GM21390 (cell line): Measurements from ENCODE around the gene GYPC.
"Not testable (repeated sequence)": the region's sequence is repeated elsewhere in the genome, so short reads cannot be mapped to it uniquely, and the experiment has no call there.

Experiments
- ATAC-seq: cut with Tn5 transposase; IDR thresholded peaks from one replicate; pipeline ENCODE4 v1.9.1; 2021; ENCODE audit not compliant: unreplicated experiment

The GYPC gene

DNA sequence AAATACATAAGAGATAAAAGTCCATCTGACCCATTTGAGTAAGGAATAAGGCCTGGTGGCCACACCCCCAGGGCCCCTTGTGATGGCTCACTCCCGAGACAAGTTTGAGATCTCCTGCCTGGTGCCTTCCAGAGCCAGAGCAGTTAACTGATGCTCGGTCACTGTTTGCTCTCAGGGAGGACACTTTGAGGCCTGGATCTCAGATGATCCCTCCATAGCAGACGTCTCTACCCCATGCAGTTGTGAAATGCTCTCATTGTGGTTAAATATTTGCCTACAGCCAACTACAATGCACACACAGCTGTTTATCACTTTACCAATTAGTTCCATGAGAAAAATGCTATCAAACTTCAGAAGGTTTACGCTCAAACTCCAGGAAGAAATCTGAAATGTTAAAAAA is 12.3 kb downstream of the GYPC start:
- ATAC-seq: no peak

DNA sequence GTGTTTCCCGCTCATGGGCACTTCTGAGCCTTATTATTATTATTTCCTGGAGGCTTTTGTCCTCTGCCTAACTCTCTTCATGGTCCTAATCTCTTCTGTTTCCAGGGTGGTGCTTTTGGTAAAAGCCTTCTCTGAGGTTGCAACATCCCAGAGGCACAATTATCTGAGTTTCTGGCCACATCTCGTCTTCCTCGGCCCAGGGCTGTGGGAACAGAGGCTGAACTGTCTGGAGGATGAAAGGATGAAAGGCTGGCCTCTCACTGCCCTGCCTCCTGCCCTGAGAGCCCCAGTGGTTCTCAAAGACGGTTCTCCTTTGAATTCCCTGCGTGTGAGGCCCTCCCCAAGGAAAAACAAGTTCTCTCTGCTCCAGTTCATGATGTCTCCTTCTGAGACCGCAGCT is 13.8 kb downstream of the GYPC start:
- ATAC-seq: no peak

DNA sequence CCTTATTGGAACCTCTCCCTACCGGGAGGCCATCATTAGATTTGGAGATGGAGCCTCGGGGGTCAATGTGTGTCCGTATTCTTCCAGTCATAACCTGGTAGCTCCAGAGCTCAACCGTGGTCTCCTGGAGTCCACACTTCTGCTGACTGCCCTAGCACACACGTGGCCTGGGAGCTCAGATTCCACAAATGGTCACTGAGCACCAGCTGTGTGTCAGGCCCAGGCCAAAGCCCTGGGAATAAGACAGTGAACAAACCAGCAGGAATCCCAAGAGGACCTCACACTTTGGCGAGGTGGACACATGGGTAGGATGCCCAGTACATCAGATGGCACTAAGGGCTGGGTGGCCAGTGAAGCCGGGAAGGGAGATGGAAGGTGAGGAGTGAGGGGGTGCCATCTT is 15.5 kb downstream of the GYPC start:
- ATAC-seq: no peak

DNA sequence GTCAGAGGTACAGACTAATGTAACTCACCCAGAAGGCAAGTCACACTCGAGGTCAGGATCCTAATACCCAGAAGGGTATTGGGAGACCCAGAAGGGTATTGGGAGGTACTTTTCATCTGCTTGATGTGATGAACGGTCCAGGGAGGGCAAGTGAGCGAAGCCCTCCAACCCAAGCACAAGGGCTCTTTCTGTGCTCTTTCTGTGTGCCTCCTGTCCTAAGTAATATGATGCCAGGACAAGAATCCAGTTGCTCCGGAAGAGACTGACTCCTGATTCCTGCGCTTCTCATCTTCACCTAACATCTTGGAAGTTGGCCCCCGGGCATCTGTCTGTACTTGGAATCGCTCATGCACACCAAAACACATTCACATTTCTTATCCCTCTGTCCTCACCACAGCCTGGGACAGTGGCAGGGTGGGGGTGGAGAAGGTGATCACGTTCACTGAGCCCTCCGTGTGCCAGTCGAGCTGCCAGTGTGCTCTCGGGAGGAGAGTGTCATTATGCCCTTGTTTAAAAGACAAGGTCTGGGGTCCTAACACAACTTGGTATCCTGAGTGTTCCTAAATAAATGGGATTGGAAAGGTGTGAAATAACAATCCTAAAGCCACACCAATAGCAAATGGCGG is 17.1 kb downstream of the GYPC start:
- no peak for ATAC-seq

DNA sequence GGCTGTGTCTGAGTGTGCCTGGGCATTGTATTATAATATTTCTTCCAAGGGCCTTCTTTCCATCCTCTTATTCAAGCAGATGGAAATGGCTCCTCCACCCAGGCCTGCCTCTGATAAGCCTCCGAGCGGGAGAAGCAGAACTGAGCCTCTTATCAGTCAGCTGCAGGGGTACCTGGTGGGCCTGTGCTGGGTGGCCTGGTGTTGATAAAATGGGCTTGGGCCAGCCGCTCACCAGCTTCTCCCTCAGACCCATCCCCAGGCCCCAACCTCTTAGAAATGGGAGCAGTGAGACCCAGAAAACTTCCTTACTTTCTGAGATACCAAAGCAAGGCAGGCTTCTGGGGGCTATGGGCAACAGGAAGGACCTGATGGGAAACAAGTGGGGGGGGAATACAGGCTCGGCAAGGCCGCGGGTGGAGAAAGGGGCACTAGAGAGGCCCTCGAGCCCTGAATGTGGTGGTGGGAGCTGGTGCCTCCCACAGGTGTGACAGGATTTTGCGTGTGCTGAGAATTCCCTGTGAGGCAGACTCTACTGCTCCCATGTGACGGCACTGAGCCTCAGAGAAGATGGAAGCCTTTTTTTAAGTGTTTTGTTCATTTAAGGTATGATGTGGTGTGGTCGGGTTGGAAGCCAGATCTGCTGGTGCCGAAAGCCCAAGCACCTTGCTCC is 18.3 kb downstream of the GYPC start:
- ATAC-seq: no peak

DNA sequence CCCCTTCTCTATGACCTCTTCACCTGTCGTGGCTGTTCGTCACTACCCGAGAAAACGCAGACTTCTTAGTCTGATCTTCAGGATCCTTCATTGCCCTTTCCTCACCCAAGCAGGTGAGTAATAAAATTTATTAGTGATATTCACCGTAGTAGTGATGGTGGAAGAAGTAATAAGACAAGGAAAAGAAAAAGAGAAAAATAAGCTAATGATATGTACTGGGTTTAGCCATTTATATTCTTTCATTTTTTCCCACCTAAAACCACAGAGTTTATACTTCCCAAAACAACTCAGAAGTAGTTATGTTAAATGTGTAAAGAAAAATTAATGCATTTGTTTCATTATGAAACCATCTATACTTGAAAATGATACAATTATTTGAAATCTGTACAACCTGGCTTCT is 19.7 kb downstream of the GYPC start:
- ATAC-seq: no peak

DNA sequence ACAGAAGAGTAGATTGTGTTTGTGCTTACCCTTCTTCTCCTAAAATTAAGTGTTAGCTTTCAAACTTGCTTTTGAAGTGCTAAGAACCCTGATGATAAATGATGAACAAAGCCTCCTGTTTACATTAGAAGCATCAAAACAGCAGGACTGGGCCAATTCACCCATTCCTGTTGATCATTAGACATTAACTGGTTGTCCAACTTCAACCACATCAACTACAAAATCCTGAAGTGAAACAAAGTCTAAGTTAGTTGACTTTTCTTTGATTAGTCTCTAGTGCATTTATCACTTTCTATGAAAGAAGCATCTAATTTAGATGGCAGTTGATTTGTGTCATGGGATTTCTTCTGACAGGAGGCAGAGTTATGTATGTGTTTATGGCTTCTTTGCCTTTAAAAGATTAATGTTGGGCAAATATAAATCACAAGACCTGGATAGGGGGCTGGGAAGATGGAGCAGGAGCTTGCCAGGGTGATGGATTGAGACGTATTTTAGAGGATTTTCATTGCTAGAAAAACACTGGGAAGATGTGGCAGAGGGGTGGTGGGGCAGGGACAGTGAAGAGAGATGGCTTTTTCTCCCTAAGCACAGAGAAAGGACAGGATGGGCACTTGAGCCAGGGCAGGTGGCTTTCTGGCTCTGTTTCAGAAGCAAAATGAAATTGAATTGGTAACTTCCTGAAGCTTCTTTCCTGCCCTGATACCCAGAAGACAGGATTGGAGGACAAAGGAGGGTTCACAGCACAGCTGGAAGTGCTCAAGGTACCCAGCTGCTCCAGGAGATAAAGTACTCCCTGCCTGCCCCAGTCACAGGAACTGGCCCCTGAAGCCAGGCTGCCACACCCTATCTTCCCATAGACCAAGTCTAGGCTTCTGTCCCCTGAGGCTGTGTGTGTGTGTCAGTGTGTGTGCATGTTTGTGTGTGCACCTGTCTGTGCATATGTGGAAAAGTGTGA is 20.5 kb downstream of the GYPC start:
- no peak for ATAC-seq

DNA sequence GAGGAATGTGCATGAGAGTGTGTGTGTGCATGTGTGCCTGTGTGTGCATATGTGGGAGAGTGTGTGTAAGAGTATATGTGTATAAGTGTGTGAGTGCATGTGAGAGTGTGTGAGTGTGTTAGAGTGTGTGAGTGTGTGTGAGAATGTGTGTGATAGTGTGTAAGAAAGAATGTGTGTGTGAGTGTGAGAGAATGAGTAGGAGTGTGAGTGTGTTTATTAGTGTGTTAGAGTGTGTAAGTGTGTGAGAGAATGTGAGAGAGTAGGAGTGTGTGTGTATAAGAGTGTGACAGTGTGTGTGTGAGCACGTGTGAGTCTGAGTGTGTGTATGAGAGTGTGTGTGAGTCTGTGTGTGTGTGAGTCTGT is 21.2 kb downstream of the GYPC start:
- no peak for ATAC-seq

DNA sequence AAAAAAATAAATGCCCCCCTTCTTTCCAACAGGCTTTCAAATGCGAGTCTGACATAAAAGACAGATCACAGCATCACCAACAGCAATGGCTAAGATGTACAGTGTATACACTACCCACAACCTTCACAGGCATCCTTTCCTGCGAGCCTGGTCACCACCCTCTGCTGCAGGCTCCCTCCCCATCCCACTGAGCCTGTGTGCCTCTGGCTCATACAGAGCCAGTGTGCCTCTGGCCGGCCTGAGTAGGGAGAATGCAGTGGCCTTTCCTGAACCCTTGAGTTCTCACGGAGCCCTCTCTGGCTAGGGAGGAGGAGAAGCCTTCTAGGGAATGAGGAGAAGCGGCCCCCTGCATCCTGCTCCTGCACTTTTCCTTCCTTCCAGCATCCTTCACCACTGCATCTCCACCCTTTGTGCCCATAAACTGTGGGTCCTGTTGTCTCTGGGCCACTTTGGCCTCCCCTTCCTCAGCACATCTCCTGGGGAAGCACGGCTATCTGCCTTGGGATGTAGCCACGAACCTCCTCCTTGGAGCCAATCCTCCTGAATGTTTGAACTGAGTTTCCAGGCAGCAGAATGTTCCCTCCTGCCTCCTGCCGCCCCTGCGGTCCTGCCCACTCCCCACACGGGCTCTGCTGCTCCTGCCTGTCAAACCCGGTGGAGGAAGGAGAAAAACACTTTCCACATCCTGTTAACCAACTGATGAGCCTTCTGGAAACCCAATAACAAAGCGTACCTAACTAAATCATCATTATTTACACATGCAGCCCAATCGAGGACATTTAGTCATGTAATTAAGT is 22.5 kb downstream of the GYPC start:
- ATAC-seq: no peak

DNA sequence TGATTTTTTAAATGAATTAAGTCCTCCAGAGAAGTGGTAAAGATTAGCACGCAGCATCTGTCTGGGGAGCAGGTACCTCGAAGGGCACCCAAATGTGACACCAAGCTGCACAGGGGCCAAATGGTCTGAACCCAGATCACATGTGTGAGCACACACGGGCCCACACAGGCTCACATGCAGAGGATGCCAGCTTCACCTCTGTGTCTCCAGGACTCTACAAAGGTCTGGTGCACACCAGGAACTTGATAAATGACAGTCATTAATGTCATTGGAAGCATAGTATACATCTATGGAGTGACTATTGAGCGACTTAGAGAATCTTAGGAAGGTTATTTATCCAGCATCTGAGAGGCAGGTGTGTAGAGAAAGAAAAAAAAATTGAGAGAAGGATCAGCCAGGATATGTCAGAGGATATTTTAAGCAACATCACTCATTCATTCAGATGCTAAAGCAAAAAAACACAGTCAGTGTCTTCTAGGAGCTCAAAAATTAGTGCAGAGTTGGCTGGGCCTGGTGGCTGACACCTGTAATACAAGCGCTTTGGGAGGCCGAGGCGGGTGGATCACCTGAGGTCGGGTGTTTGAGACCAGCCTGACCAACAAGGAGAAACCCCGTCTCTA is 23.2 kb downstream of the GYPC start:
- ATAC-seq: no peak

DNA sequence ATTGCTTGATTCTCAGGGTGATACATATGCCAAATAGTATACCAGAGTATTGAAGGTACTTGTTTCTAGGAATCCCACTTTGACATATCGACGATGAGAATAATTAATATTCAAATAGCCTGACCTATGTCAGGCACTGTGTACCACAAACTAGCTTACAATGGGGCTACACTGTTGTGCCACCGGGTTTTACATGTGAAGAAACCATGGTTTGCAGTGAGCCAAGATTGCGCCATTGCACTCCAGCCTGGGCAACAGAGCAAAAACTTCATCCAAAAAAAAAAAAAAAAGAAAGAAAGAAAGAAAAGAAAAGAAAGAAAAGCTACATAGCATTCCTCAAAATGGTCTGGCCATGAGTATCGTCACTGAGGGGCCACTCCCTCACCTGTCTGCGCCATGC is 25.5 kb downstream of the GYPC start:
- no peak for ATAC-seq

DNA sequence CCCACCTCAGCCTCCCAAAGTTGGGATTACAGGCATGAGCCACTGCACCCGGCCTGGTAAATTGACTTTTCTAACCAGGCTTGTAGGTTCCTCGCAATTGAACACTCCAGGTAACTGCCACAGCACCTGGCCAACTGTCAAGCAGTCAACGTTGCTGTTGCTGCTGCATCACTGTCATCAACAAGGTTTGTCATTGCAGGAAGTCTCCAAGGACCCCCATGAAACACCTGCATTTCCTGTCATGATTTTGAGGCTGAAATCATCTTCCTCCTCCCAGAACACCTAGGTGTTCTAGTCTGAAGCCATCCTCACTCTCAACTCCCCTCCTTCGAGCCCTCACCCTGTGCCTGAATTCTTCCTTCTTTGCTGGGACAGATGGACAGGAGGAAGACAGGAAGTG is 29.7 kb downstream of the GYPC start:
- ATAC-seq: no peak

DNA sequence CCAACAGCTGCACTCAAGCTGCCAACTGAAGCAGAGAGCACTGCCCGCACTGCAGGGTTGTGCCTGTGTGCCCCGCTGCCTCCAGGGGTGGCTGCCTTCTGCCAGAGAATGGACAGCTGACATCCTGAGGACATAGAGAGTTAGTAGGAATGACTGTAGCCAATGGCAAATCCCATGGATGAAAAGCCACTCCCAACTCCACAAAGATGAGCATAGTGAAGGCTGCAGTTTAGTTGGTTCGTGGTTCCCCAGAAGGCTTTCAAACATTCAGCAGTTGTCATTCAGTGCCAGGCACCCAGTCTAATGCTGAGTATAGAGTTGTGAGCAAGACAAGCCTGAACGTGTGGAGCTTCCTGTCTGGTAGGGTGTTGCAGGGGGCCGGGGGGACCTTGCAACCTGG is 30.3 kb downstream of the GYPC start:
- ATAC-seq: no peak

DNA sequence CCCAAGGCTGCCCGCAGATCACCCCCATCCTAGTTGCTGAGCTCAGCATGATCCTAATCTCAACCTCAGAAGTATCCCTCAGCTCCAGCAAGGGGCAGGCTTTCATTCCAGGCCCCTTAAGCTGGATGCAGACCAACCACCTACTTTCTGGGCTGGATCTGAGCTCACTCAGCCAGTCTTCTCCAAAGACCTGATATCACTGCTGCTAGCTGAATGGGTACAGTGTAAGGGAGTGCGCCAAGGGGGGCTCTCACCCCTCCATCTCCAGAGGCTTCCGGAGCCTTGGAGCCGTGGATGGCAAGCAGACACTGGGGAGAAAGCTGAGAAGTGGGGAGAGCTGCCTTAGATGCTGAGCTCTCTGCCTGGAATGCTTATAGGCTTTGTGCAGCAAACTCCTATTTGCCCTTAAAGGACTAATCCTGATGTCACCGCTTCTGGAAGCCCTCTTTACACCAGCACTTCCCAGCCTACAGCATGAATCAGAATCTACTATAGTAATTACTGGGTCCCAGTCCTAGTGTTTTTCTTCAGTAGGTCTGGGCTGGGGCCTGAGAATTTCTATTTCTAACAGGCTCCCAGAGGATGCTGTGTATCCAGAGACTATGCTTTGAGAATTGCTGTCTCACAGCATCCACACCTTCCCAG is 31.0 kb downstream of the GYPC start:
- ATAC-seq: no peak

DNA sequence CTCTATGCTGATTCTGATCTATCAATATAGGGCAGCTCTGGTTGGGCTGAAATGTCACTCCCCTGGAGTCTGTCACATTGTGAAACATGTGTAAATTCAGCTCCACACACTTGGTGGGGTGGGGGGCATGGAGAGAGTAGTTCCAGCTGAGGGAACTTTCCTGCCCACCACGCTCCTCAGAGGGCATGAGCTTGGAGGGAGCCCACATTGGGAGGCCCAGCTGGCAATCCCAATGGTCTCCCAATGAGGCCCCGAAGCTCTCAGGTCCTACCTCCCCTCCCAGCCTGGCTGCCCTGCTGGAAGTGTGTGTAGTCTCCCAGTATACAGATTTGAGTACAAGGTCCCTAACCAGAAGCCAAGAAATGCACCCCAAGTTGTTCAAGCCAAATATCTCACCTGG is 31.5 kb downstream of the GYPC start:
- ATAC-seq: no peak

DNA sequence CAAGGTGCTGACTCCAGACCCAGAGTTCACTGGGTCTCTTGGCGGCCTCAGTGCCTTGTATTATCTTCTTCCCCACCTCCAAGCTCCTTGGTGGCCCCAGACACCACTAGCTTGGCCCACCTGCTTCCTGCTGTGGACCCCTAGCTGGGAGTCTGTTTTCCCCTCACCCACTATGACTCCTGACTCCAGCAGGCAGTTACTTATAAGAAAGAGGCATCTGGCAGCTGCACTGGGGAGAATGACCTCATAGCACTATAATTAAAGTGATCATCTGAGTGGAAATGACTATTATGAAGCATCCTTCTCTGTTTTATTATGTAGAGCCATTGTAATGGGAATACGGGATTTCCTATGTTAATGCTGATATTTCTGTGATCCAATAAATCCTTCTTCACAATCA is 32.6 kb downstream of the GYPC start:
- ATAC-seq: not testable (repeated sequence)

DNA sequence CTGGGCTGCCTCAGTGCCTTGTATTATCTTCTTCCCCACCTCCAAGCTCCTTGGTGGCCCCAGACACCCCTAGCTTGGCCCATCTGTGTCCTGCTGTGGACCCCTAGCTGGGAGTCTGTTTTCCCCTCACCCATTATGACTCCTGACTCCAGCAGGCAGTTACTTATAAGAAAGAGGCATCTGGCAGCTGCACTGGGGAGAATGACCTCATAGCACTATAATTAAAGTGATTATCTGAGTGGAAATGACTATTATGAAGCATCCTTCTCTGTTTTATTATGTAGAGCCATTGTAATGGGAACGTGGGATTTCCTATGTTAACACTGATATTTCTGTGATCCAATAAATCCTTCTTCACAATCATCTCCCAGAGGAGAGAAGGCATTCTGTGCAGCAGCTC is 36.3 kb downstream of the GYPC start:
- not testable (repeated sequence) for ATAC-seq

DNA sequence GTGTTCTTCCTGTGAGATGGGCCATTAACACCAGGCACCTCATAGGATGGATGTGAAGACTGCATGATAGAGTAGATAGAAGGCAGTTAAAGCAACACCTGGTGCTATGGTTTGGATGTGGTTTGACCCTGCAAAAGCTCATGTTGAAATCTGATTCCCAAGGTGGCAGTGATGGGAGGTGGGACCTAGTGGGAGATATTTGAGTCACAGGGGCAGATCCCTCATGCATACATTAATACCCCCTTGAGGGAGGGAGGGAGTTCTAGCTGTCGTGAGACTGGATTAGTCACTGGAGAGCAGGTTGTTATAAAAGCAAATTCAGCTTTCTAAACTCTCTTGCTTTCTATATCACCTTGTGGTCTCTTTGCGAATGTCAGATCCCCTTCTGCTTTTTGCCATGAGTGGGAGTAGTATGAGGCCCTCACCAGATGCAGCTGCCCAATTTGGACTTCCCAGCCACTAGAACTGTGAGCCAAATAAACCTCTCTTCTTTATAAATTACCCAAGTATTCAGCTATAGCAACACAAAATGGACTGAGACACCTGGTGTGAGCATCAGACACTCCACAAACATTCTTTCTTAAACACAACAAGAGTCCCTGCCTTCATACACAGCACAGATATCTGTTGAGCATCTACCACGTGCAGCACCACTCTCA is 37.1 kb downstream of the GYPC start:
- not testable (repeated sequence) for ATAC-seq

DNA sequence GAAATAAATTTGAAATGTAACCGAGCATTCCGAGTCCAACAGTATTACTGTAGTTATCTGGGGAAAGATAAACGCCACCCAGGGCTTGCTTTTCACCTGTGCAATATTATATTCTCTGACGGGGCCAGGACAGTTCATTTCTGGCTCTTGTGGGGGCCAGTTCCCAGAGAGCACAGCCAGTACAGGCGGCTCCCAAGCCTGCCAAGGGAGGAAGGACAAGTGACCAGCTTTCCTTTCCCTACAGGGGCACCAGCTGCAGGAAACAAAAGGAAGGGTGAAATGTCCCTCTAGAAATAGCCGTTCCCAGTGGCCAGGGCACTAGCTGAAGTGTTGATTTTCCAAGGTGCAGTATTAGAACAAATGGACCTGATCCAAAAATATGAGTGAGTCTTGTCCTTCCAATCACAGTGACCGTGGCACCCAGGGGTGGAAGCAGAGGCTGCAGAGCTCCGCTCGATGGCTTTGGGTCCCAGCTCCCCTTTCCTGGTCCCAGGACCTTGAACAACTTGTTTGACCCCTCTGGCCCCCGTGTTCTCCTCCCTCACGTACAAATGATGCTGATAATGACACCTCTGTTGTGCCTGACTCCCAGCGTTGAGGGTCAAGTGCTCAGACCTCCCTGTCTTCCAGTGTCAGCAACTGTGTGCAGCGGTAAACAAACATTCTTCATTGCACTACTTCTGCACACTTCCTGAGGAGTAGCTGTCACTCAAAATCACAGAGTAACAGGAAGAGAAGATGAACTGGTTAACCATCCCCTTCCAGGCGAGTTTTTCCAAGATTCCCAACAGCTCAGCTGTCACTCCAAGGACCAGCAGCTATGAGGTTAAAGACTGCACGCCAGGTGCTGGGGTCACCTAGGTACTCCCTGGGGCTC is 40.9 kb downstream of the GYPC start:
- ATAC-seq: no peak
